Tibial nerve (tissue), 4 donors: Measurements from ENCODE around the gene C18orf32. TPM values are rescaled to one million over a fixed set of nuclear protein-coding genes. Genes with fewer than 3 reads are reported as not detected.

ENCODE experiments used
- DNase-seq, 2 donors: peaks; one replicate each; pipeline ENCODE4 v3.0.0-alpha.2; 2019; ENCODE audit warnings: low spot score in 2 of 2
- H3K27ac ChIP-seq, 4 donors: fragments of 200-600 bp; sonication (generic) in 3 of 4; one replicate each; pipeline ENCODE4 v1.5.1; 2017 to 2019; ENCODE audit warnings: mild to moderate bottlenecking in 1 of 4
- H3K27me3 ChIP-seq, 2 donors: fragments of 200-600 bp; sonication (generic) in 1 of 2; one replicate each; pipeline versions ENCODE4 v1.5.1 to v1.6.0; 2017 to 2019
- H3K36me3 ChIP-seq, 3 donors: fragments of 200-600 bp; sonication (generic); one replicate each; pipeline ENCODE4 v1.5.1; 2018 to 2019
- H3K4me1 ChIP-seq, 4 donors: fragments of 200-600 bp; sonication (generic) in 3 of 4; one replicate each; pipeline ENCODE4 v1.5.1; 2017 to 2019
- H3K4me3 ChIP-seq, 4 donors: fragments of 200-600 bp; sonication (generic) in 3 of 4; one replicate each; pipeline ENCODE4 v1.5.1; 2017 to 2019; ENCODE audit warnings: mild to moderate bottlenecking in 1 of 4, moderate library complexity in 1 of 4
- H3K9me3 ChIP-seq, 4 donors: fragments of 200-600 bp; sonication (generic) in 3 of 4; one replicate each; pipeline ENCODE4 v1.5.1; 2017 to 2019
- EP300 ChIP-seq, 2 donors: sonication (generic); formaldehyde crosslinking; IDR thresholded peaks; one replicate each; pipeline ENCODE4 v1.6.1; 2017; ENCODE audit warnings: antibody characterized with exemption in 2 of 2, mild to moderate bottlenecking in 1 of 2
- POLR2A ChIP-seq, 2 donors: fragments of 450-650 bp; IDR thresholded peaks; one replicate each; pipeline ENCODE4 v1.6.1; 2017; ENCODE audit warnings: antibody characterized with exemption in 2 of 2, mild to moderate bottlenecking in 2 of 2, moderate library complexity in 2 of 2
- WGBS, 2 donors: methylation state at CpG; one replicate each; pipeline ENCODE4 v1.1.5; 2018; 5-methylcytosine and 5-hydroxymethylcytosine counted together
- total RNA-seq, 4 donors: library from RNA; depleted of rRNA; stranded (reverse); fragments of >200 nt; gene quantifications; one replicate each; pipeline ENCODE4 v1.1.0, GENCODE V29; 2016
- TF ChIP-seq, protein P1 (sequence below), 5 experiments: fragments of 200-600 bp in 3 of 5; fragments of 450-650 bp in 2 of 5; sonication (generic) in 3 of 5; IDR thresholded peaks; one replicate each; pipeline ENCODE4 v1.5.1; 2016 to 2019; ENCODE audit warnings: antibody characterized with exemption in 5 of 5, mild to moderate bottlenecking in 3 of 5, moderate library complexity in 2 of 5

C18orf32 gene
- total RNA-seq, 4 donors from 2014 or later = 22.2 to 38.5 (median 26.7) TPM

DNA sequence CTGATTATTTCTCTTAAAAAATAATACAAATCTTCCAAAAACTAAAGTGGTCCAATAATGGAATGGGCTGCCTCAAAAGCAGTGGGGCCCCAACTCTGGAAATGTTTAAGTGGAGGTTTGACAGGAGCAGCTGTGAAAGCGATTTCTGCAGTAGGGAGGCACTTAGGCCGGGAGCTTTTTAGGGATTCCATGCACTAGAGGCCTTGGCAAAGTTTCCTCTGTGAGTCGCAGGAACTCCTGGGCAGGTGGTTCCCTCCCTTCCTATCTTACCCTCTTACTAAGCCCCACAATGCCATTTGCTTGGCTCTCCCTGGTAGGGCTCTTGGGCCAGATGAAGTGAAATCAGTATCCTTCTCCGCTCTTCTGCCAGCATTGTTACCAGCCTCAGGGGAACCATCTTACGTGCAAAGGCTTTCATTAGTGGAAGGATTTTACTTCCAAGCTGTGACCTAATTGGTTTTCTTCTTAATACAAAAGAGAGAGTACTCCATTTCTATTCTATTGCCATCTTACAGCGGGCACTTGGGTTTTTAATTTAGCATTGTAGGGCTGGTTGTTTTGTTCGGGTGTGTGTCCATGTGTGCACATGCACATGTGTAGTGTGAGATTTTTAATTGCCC is 34.3 kb upstream of the C18orf32 start:
- no peak for TF ChIP-seq POLR2A (IDR thresholded peaks at IDR 0.05)
- TF ChIP-seq, protein P1, sequence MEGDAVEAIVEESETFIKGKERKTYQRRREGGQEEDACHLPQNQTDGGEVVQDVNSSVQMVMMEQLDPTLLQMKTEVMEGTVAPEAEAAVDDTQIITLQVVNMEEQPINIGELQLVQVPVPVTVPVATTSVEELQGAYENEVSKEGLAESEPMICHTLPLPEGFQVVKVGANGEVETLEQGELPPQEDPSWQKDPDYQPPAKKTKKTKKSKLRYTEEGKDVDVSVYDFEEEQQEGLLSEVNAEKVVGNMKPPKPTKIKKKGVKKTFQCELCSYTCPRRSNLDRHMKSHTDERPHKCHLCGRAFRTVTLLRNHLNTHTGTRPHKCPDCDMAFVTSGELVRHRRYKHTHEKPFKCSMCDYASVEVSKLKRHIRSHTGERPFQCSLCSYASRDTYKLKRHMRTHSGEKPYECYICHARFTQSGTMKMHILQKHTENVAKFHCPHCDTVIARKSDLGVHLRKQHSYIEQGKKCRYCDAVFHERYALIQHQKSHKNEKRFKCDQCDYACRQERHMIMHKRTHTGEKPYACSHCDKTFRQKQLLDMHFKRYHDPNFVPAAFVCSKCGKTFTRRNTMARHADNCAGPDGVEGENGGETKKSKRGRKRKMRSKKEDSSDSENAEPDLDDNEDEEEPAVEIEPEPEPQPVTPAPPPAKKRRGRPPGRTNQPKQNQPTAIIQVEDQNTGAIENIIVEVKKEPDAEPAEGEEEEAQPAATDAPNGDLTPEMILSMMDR (IDR thresholded peaks at IDR 0.05) = no peak
- TF ChIP-seq EP300 (IDR thresholded peaks at IDR 0.05) = no peak
- no peaks in the 10 kb centered on the region for H3K9me3 ChIP-seq
- H3K27me3 ChIP-seq = no peaks in the 10 kb centered on the region
- no peak overlapping the region for H3K27ac ChIP-seq
- no peak for DNase-seq
- no peak overlapping the region for H3K4me3 ChIP-seq
- no peaks in the 10 kb centered on the region for H3K4me1 ChIP-seq
- WGBS, 2 donors = 74 to 75% methylated on average over 7 of the region's 7 CpGs
- no peaks in the 10 kb centered on the region for H3K36me3 ChIP-seq

DNA sequence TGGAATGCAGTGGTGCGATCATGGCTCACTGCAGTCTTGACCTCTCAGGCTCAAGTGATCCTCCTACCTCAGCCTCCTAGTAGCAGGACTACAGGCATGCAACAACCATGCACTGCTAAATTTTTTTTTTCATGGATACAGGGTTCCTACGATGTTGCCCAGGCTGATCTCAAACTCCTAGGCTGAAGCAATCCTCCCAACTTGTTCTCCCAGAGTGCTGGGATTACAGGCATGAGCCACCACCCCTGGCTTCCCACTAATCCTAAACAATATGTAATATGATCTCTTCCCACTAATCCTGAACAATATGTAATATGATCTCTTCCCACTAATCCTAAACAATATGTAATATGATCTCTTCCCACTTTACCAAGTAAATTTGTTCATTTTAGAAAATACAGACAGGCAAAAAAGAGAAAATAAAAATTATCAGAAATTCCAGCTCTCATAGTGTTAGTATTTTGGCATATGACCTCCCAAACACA is 33.7 kb upstream of the C18orf32 start:
- H3K27ac ChIP-seq = no peak overlapping the region
- TF ChIP-seq EP300 (IDR thresholded peaks at IDR 0.05) = no peak
- TF ChIP-seq, protein P1 (IDR thresholded peaks at IDR 0.05) = no peak
- TF ChIP-seq POLR2A (IDR thresholded peaks at IDR 0.05) = no peak
- no peaks in the 10 kb centered on the region for H3K27me3 ChIP-seq
- 78 to 79% methylated on average over 2 of the region's 2 CpGs for WGBS, 2 donors
- no peak for DNase-seq
- no peaks in the 10 kb centered on the region for H3K4me1 ChIP-seq
- H3K4me3 ChIP-seq = no peak overlapping the region
- H3K9me3 ChIP-seq = no peaks in the 10 kb centered on the region
- H3K36me3 ChIP-seq = no peaks in the 10 kb centered on the region

DNA sequence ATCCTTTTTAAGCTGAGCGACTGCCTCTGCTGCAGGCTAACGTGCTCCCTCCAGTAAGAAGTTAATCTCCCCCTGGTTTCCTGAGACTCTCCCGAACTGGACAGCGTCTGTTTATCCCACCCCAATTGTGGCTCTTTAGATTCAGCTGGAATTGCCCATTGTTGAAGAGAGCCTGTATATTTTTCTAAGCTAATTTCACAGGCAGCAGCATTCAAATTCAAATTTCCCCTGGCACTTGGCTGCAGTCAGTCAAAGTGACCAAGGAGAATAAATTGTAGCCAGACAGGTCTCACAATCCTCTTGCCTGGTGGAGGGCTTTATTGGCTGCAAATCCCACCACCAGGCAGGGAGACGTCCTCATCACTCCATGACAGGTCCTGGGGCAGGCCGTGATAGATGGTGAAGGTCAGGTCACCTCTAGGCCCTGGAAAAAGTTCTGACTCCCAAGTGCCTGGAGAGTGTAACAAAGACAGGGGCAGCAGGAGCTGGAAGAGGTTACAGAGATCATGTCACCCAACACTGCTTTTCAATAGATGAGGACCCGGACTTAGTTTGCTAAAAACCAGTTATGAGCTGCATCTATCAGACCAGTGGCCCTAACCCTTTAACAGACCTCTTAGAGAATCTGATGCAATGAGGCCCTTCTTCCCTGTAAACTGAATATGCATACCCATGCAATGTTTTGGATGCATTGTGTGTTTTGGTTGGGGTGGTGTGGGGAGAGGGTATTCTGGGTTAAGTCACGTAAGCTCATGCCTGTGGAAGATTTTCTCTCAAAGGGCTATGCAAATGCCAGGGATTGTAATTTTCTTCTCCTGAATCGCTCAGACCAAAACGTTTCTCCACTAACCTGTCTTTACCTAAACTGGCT is 32.3 kb upstream of the C18orf32 start:
- H3K27ac ChIP-seq = no peak overlapping the region
- no peaks in the 10 kb centered on the region for H3K27me3 ChIP-seq
- no peaks in the 10 kb centered on the region for H3K9me3 ChIP-seq
- WGBS, 2 donors = 57 to 60% methylated on average over 10 of the region's 10 CpGs
- no peak overlapping the region for H3K4me3 ChIP-seq
- no peak for DNase-seq
- TF ChIP-seq EP300 (IDR thresholded peaks at IDR 0.05) (no peak), POLR2A (IDR thresholded peaks at IDR 0.05) (no peak)
- TF ChIP-seq, protein P1 (IDR thresholded peaks at IDR 0.05) = no peak
- H3K36me3 ChIP-seq = no peaks in the 10 kb centered on the region
- no peaks in the 10 kb centered on the region for H3K4me1 ChIP-seq

DNA sequence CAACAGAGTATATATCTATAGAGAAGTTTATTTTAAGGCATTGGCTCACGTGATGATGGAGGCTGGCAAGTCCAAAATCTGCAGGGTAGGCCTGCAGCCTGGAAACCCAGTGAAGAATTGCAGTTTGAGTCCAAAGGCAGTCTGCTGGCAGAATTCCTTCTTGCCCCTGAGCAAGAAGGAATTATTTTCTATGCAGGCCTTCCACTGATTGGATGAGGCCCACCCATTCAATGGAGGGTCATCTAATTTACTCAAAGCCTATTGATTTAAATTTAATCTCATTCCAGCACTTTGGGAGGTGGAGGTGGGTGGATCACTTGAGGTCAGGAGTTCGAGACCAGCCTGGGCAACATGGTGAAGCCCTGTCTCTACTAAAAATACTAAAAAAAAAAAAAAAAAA is 30.4 kb upstream of the C18orf32 start:
- WGBS, 2 donors = 90 to 93% methylated on average over 2 of the region's 2 CpGs

More for the DNA sequence above, 30.4 kb upstream of the C18orf32 start:
- Histone ChIP-seq H3K4me1 (no peaks in the 10 kb centered on the region), H3K27me3 (no peaks in the 10 kb centered on the region), H3K36me3 (no peaks in the 10 kb centered on the region), H3K4me3 (no peak overlapping the region), H3K9me3 (no peaks in the 10 kb centered on the region), H3K27ac (no peak overlapping the region)
- DNase-seq = no peak
- no peak for TF ChIP-seq EP300 (IDR thresholded peaks at IDR 0.05)
- TF ChIP-seq POLR2A (IDR thresholded peaks at IDR 0.05) = no peak
- TF ChIP-seq, protein P1 (IDR thresholded peaks at IDR 0.05) = no peak
